HepG2 (cell line): ENCODE data around the gene CSKMT. TPM values are rescaled to one million over a fixed set of nuclear protein-coding genes. Genes with fewer than 3 reads are reported as not detected.

Experiments used
- ATAC-seq: fragments of 200-7000 bp; cut with Tn5 transposase; 3 replicates; pipeline ENCODE4 v1.9.1; 2020; ENCODE audit warnings: mild to moderate bottlenecking, moderate library complexity
- BruUV-seq: library from RNA; stranded (reverse); fragments of 400-500 nt; replicated peaks from 2 replicates; lab custom pipeline; 2021; lab: Mats Ljungman, UMichigan
- CTCF ChIA-PET: fragments of 300-600 bp; formaldehyde crosslinking; extraction: SDS; loops from one replicate; lab custom pipeline; 2021; ENCODE audit warnings: low total read pairs, inconsistent platforms, low intra/inter-chr PET ratio; lab: Yijun Ruan, JAX
- POLR2A ChIA-PET: fragments of 350-600 bp; sonication (Branson Sonifier 250); formaldehyde crosslinking; loops from one replicate; lab custom pipeline; 2020; ENCODE audit warnings: antibody characterized with exemption, inconsistent platforms; lab: Yijun Ruan, JAX
- DNase-seq: peaks from one replicate; pipeline ENCODE4 v3.0.0-alpha.2; 2015; ENCODE audit warnings: low spot score
- FAIRE-seq: peaks from 3 replicates; lab custom pipeline; 2011; peaks lifted over from hg19 to GRCh38; lab: Jason Lieb, UNC
- H2AFZ ChIP-seq: one replicate; pipeline ENCODE4 v1.6.1; 2011; ENCODE audit warnings: low read length, inconsistent platforms
- H3K27ac ChIP-seq: fragments of 300-600 bp; 3 replicates; pipeline ENCODE4 v1.8.0; 2011; ENCODE audit warnings: mixed run types, mild to moderate bottlenecking, mixed read lengths, low read length, inconsistent platforms; ENCODE audit not compliant: insufficient read depth; ENCODE audit errors: extremely low read length
- H3K27me3 ChIP-seq, 2 experiments: fragments of 200-600 bp in 1 of 2; 2 replicates in 1 of 2; 3 replicates in 1 of 2; pipeline versions ENCODE4 v1.6.0 to v1.8.0; 2011; ENCODE audit warnings: low read length in 2 of 2, mild to moderate bottlenecking in 2 of 2, moderate library complexity in 2 of 2, inconsistent platforms in 1 of 2; ENCODE audit not compliant: insufficient read depth in 2 of 2, control insufficient read depth in 1 of 2
- H3K36me3 ChIP-seq, 2 experiments: fragments of 200-600 bp in 1 of 2; replicated peaks in 1 of 2; 2 replicates in 1 of 2; 3 replicates in 1 of 2; pipeline versions ENCODE4 v1.5.1 to v1.8.0; 2011; ENCODE audit warnings: low read length in 2 of 2, inconsistent platforms in 1 of 2; ENCODE audit not compliant: insufficient read depth in 2 of 2, control insufficient read depth in 1 of 2
- H3K4me1 ChIP-seq: 2 replicates; pipeline ENCODE4 v1.5.1; 2012; ENCODE audit warnings: low read length, inconsistent platforms; ENCODE audit not compliant: insufficient read depth
- H3K4me2 ChIP-seq: 2 replicates; pipeline ENCODE4 v1.6.0; 2011; ENCODE audit warnings: low read depth, low read length, inconsistent platforms
- H3K4me3 ChIP-seq, 3 experiments: fragments of 200-600 bp in 1 of 3; sonication (generic), shearing (Covaris generic) in 1 of 3; replicated peaks in 1 of 3; 2 replicates each; pipeline ENCODE4 v1.5.1; 2011 to 2016; ENCODE audit warnings: low read length in 3 of 3, inconsistent platforms in 2 of 3, low read depth in 2 of 3, mild to moderate bottlenecking in 2 of 3, control low read depth in 1 of 3, mixed read lengths in 1 of 3; ENCODE audit not compliant: insufficient read depth in 1 of 3
- H3K79me2 ChIP-seq: one replicate; pipeline ENCODE4 v1.6.1; 2011; ENCODE audit warnings: low read length, inconsistent platforms; ENCODE audit not compliant: insufficient read depth
- H3K9ac ChIP-seq: 2 replicates; pipeline ENCODE4 v1.6.0; 2011; ENCODE audit warnings: mild to moderate bottlenecking, low read depth, low read length, inconsistent platforms; ENCODE audit not compliant: insufficient read depth
- H3K9me3 ChIP-seq: 2 replicates; pipeline ENCODE4 v1.5.1; 2012; ENCODE audit warnings: mild to moderate bottlenecking, low read length
- H4K20me1 ChIP-seq: 2 replicates; pipeline ENCODE4 v1.6.0; 2011; ENCODE audit warnings: inconsistent platforms, mild to moderate bottlenecking, low read length, moderate library complexity; ENCODE audit not compliant: insufficient read depth
- DMAP1 ChIP-seq: IDR thresholded peaks from 2 replicates; pipeline ENCODE4 v1.6.1; 2016
- FOXP4 ChIP-seq: sonication (generic); formaldehyde crosslinking; IDR thresholded peaks from 2 replicates; pipeline ENCODE4 v1.4.0; 2020; ENCODE audit warnings: missing genetic modification reagents
- GMEB1 ChIP-seq: sonication (generic); formaldehyde crosslinking; IDR thresholded peaks from 2 replicates; pipeline ENCODE4 v1.5.1; 2020; ENCODE audit warnings: missing genetic modification reagents, mild to moderate bottlenecking, borderline replicate concordance
- ISL2 ChIP-seq: sonication (generic); formaldehyde crosslinking; IDR thresholded peaks from 2 replicates; pipeline ENCODE4 v1.5.0; 2020; ENCODE audit warnings: missing genetic modification reagents
- MEIS1 ChIP-seq: sonication (generic); formaldehyde crosslinking; IDR thresholded peaks from 2 replicates; pipeline ENCODE4 v1.9.0; 2021; ENCODE audit warnings: mild to moderate bottlenecking, missing genetic modification reagents, moderate library complexity, borderline replicate concordance
- MXD1 ChIP-seq: sonication (generic); formaldehyde crosslinking; IDR thresholded peaks from 2 replicates; pipeline ENCODE4 v1.4.0; 2020; ENCODE audit warnings: mild to moderate bottlenecking, missing genetic modification reagents
- MYNN ChIP-seq: sonication (generic); formaldehyde crosslinking; IDR thresholded peaks from 2 replicates; pipeline ENCODE4 v1.4.0; 2020; ENCODE audit warnings: mild to moderate bottlenecking, low read depth, missing genetic modification reagents
- MYPOP ChIP-seq: sonication (generic); formaldehyde crosslinking; IDR thresholded peaks from 2 replicates; pipeline ENCODE4 v1.8.1; 2023; ENCODE audit warnings: mild to moderate bottlenecking, moderate library complexity, missing genetic modification reagents
- PHF20 ChIP-seq: sonication (generic); formaldehyde crosslinking; IDR thresholded peaks from 2 replicates; pipeline ENCODE4 v1.5.0; 2020; ENCODE audit warnings: mild to moderate bottlenecking, missing genetic modification reagents
- RBM39 ChIP-seq: fragments of 200-400 bp; formaldehyde crosslinking; IDR thresholded peaks from one replicate; pipeline ENCODE4 v1.6.1; 2018; ENCODE audit warnings: antibody characterized with exemption, mild to moderate bottlenecking, low read depth, low read length; ENCODE audit not compliant: poor library complexity, severe bottlenecking
- TP53 ChIP-seq: sonication (generic); formaldehyde crosslinking; conservative IDR thresholded peaks from 2 replicates; pipeline ENCODE4 v1.4.0; 2020; ENCODE audit warnings: missing genetic modification reagents
- ZFP37 ChIP-seq: sonication (generic); formaldehyde crosslinking; IDR thresholded peaks from 2 replicates; pipeline ENCODE4 v1.4.0; 2020; ENCODE audit warnings: missing genetic modification reagents, borderline replicate concordance
- ZZZ3 ChIP-seq: sonication (generic); formaldehyde crosslinking; IDR thresholded peaks from 2 replicates; pipeline ENCODE4 v1.4.0; 2020; ENCODE audit warnings: missing genetic modification reagents, mild to moderate bottlenecking, borderline replicate concordance
- WGBS: methylation state at CpG from one replicate; pipeline ENCODE4 v1.1.6; 2017; ENCODE audit warnings: low lambda C conversion rate; 5-methylcytosine and 5-hydroxymethylcytosine counted together
- in situ Hi-C: cut with HindIII; loops from 2 replicates; pipeline ENCODE4 v1.10.0; 2017; ENCODE audit warnings: low pct_unique_long_range_greater_than_20kb; ENCODE audit not compliant: extremely low pct_ligation_motif_present
- intact Hi-C: fragments of 100-400 bp; cut with micrococcal nuclease; formaldehyde crosslinking; loops from one replicate; pipeline ENCODE4 v1.10.0; 2022; ENCODE audit not compliant: unreplicated experiment
- polyA plus RNA-seq, 8 experiments: library from polyadenylated mRNA; depleted of rRNA in 3 of 8; stranded (reverse) in 7 of 8; unstranded in 1 of 8; fragments of >200 nt; fragmentation: Illumina TruSeq in 4 of 8; extraction: Trizol in 4 of 8; gene quantifications; 2 replicates each; pipeline versions ENCODE4 v1.2.1 to v1.2.3, GENCODE V29; 2011 to 2016; ENCODE audit warnings: low read depth in 4 of 8, missing spikeins in 1 of 8, mixed read lengths in 1 of 8; ENCODE audit not compliant: insufficient read depth in 1 of 8
- total RNA-seq, 5 experiments: library from RNA; depleted of rRNA; stranded (reverse); fragments of >200 nt; fragmentation: Illumina TruSeq; extraction: Trizol; gene quantifications; 2 replicates each; pipeline ENCODE4 v1.2.3, GENCODE V29; 2016; ENCODE audit warnings: low read depth in 1 of 5

The CSKMT gene
- total and polyA plus RNA-seq, 2 of the 13 experiments (the other 11 are each of a cell fraction or from before 2014, with no cell fraction given), result 7.6 to 31.8 TPM

GRCh38 chr11:62678770-62679696 lies 13.9 kb downstream of the CSKMT start, which contains the start of gene UBXN1:
TSS of gene UBXN1 (minus strand) at chr11:62679073. CDS start at chr11:62678923, 150 bp downstream.
- peak within 1 kb of the TSS; percentile 86 for H3K27ac ChIP-seq
- WGBS, result 19% methylated on average over 14 of the region's 55 CpGs
- H2AFZ ChIP-seq, result peak within 1 kb of the TSS; percentile 91
- POLR2A ChIA-PET, result interaction anchor here (1.1 to 3.6 kb wide), 7 partner anchors 9 to 177 kb away, joined by 3 to 54 read pairs (median 19); partner anchors contain the start of genes C11orf98, CSKMT, HNRNPUL2 and LBHD1
- TSS peak; percentile 81 for BruUV-seq
- H3K4me2 ChIP-seq, result peak within 1 kb of the TSS; percentile 98
- H3K79me2 ChIP-seq, result peaks cover 8% of the 10 kb centered on the region
- FAIRE-seq (peak; percentile 72), ATAC-seq (peak; percentile 79), DNase-seq (peak; percentile 79)
- H3K27me3 ChIP-seq, result no peaks in the 10 kb centered on the region
- intact Hi-C loops, result no loop called here
- H4K20me1 ChIP-seq, result no peaks in the 10 kb centered on the region
- peaks cover 37% of the 10 kb centered on the region for H3K4me1 ChIP-seq
- H3K9me3 ChIP-seq, result no peaks in the 10 kb centered on the region
- CTCF ChIA-PET, result no interaction called here
- H3K9ac ChIP-seq, result peak within 1 kb of the TSS; percentile 94
- in situ Hi-C loops, result no loop called here
- H3K36me3 ChIP-seq, result peaks cover 0 to 7% of the 10 kb centered on the region in 2 experiments; a peak in 1 of 5 replicates
- peak within 1 kb of the TSS; percentile 88 to 98 (median 94) for H3K4me3 ChIP-seq
- TF ChIP-seq ZFP37 (CRISPR knock-in tag), result no peak
- 0 out of 2 replicates have a peak, but pooled peaks have one; percentile 15 for TF ChIP-seq ZZZ3 (CRISPR knock-in tag)
- TF ChIP-seq ISL2 (CRISPR knock-in tag), result peak; percentile 38; the same call in 1 of the 2 replicates
- peak; percentile 97 for TF ChIP-seq PHF20 (CRISPR knock-in tag)
- TF ChIP-seq MEIS1 (CRISPR knock-in tag), result no peak; the same call in 1 of the 2 replicates
- TF ChIP-seq MYNN (CRISPR knock-in tag), result peak; percentile 85; the same call in 1 of the 2 replicates
- TF ChIP-seq GMEB1 (CRISPR knock-in tag), result peak; percentile 75; the same call in 1 of the 2 replicates
- TF ChIP-seq TP53 (CRISPR knock-in tag), result no peak
- 0 out of 2 replicates have a peak, but pooled peaks have one; percentile 19 for TF ChIP-seq FOXP4 (CRISPR knock-in tag)
- peak; percentile 80; the same call in 1 of the 2 replicates for TF ChIP-seq MYPOP (CRISPR knock-in tag)
- peak; percentile 24; the same call in 1 of the 2 replicates for TF ChIP-seq DMAP1
- peak; percentile 81 for TF ChIP-seq MXD1 (CRISPR knock-in tag)
- TF ChIP-seq RBM39, result peak; percentile 23
